H1 (cell line): ENCODE measurements around the gene FIG4. TPM values are rescaled to one million over a fixed set of nuclear protein-coding genes. Genes with fewer than 3 reads are reported as not detected.

Source experiments
- CTCF ChIA-PET: fragments of 300-600 bp; sonication (Branson Sonifier 250); formaldehyde crosslinking; loops from one replicate; lab custom pipeline; 2021; ENCODE audit not compliant: partially characterized antibody; lab: Charles Lee
- POLR2A ChIA-PET: fragments of 300-600 bp; sonication (Branson Sonifier 250); formaldehyde crosslinking; loops from one replicate; lab custom pipeline; 2021; ENCODE audit warnings: inconsistent platforms; ENCODE audit not compliant: partially characterized antibody; lab: Charles Lee
- DNase-seq, 2 experiments: peaks; one replicate each; pipeline versions ENCODE4 v3.0.0 to v3.0.0-alpha.2; 2010 to 2022; ENCODE audit warnings: low spot score in 2 of 2, low read depth in 1 of 2, mixed read lengths in 1 of 2
- FAIRE-seq: peaks from 2 replicates; lab custom pipeline; 2011; peaks lifted over from hg19 to GRCh38; lab: Jason Lieb, UNC
- H2AFZ ChIP-seq: 2 replicates; pipeline ENCODE4 v1.8.1; 2012; ENCODE audit warnings: low read length, inconsistent platforms
- H2AK5ac ChIP-seq: 2 replicates; pipeline ENCODE4 v1.6.1; 2013; ENCODE audit warnings: low read depth, low read length
- H2BK120ac ChIP-seq: replicated peaks from 2 replicates; pipeline ENCODE3; 2013; ENCODE audit warnings: low read depth, low read length, inconsistent platforms
- H2BK12ac ChIP-seq: 2 replicates; pipeline ENCODE4 v1.6.1; 2013; ENCODE audit warnings: low read depth, low read length
- H2BK15ac ChIP-seq: 2 replicates; pipeline ENCODE4 v1.6.1; 2013; ENCODE audit warnings: low read length
- H2BK20ac ChIP-seq: 2 replicates; pipeline ENCODE4 v1.6.1; 2013; ENCODE audit warnings: low read length
- H2BK5ac ChIP-seq: 2 replicates; pipeline ENCODE4 v1.6.1; 2013; ENCODE audit warnings: low read depth, low read length
- H3K14ac ChIP-seq: 2 replicates; pipeline ENCODE4 v1.6.1; 2013; ENCODE audit warnings: inconsistent platforms; ENCODE audit not compliant: insufficient read length
- H3K18ac ChIP-seq: 2 replicates; pipeline ENCODE4 v1.6.1; 2013; ENCODE audit warnings: low read length; ENCODE audit errors: extremely low read depth
- H3K23ac ChIP-seq: 2 replicates; pipeline ENCODE4 v1.6.1; 2013; ENCODE audit warnings: inconsistent platforms; ENCODE audit not compliant: insufficient read length
- H3K23me2 ChIP-seq: 2 replicates; pipeline ENCODE4 v1.6.1; 2013; ENCODE audit warnings: low read depth, low read length
- H3K27ac ChIP-seq: 2 replicates; pipeline ENCODE4 v1.6.1; 2011; ENCODE audit warnings: low read depth, low read length, inconsistent platforms
- H3K27me3 ChIP-seq, 4 experiments: replicated peaks in 1 of 4; 1 replicate in 1 of 4; 2 replicates in 3 of 4; pipeline versions ENCODE4 v1.6.1 to v1.8.1; 2011 to 2013; ENCODE audit warnings: low read length in 3 of 4, mild to moderate bottlenecking in 3 of 4, inconsistent platforms in 2 of 4, mixed read lengths in 2 of 4, moderate library complexity in 1 of 4; ENCODE audit not compliant: control insufficient read depth in 3 of 4, insufficient read depth in 3 of 4; ENCODE audit errors: extremely low read depth in 1 of 4
- H3K36me3 ChIP-seq, 4 experiments: 2 replicates each; pipeline versions ENCODE4 v1.6.1 to v1.8.1; 2011 to 2013; ENCODE audit warnings: mild to moderate bottlenecking in 4 of 4, low read length in 3 of 4, moderate library complexity in 2 of 4, control low read depth in 1 of 4, inconsistent platforms in 1 of 4; ENCODE audit not compliant: insufficient read depth in 4 of 4, control insufficient read depth in 2 of 4
- H3K4ac ChIP-seq: replicated peaks from 2 replicates; pipeline ENCODE3; 2013; ENCODE audit warnings: low read length, low read depth, mixed read lengths, inconsistent platforms; ENCODE audit not compliant: insufficient read length
- H3K4me1 ChIP-seq, 4 experiments: replicated peaks in 1 of 4; 1 replicate in 1 of 4; 2 replicates in 3 of 4; pipeline versions ENCODE4 v1.6.1 to v1.8.1; 2011 to 2013; ENCODE audit warnings: low read length in 3 of 4, inconsistent platforms in 2 of 4, mixed read lengths in 1 of 4; ENCODE audit not compliant: insufficient read depth in 4 of 4, control insufficient read depth in 3 of 4
- H3K4me2 ChIP-seq, 2 experiments: 2 replicates each; pipeline versions ENCODE4 v1.6.1 to v1.8.1; 2011 to 2013; ENCODE audit warnings: low read depth in 2 of 2, low read length in 2 of 2, control low read depth in 1 of 2, inconsistent platforms in 1 of 2, mild to moderate bottlenecking in 1 of 2; ENCODE audit not compliant: insufficient read depth in 1 of 2
- H3K4me3 ChIP-seq, 4 experiments: fragments of 200-600, 300-600 bp in 1 of 4; sonication (generic), shearing (Covaris generic), sonication (Bioruptor Twin) in 1 of 4; 2 replicates each; pipeline versions ENCODE4 v1.5.1 to v1.8.1; 2011 to 2016; ENCODE audit warnings: low read length in 4 of 4, low read depth in 3 of 4, control low read depth in 2 of 4, inconsistent platforms in 2 of 4, mild to moderate bottlenecking in 2 of 4, mixed read lengths in 1 of 4, moderate library complexity in 1 of 4; ENCODE audit not compliant: insufficient read depth in 2 of 4; ENCODE audit errors: extremely low read depth in 1 of 4
- H3K56ac ChIP-seq: replicated peaks from 2 replicates; pipeline ENCODE3; 2013; ENCODE audit warnings: low read depth, mild to moderate bottlenecking, mixed read lengths, low read length, inconsistent platforms; ENCODE audit not compliant: insufficient read length
- H3K79me1 ChIP-seq: 2 replicates; pipeline ENCODE4 v1.6.1; 2013; ENCODE audit warnings: low read depth, low read length, control low read depth
- H3K79me2 ChIP-seq, 2 experiments: 2 replicates each; pipeline versions ENCODE4 v1.6.1 to v1.8.1; 2012 to 2013; ENCODE audit warnings: low read length in 2 of 2, mild to moderate bottlenecking in 2 of 2, inconsistent platforms in 1 of 2; ENCODE audit not compliant: insufficient read depth in 2 of 2, control insufficient read depth in 1 of 2
- H3K9ac ChIP-seq, 4 experiments: replicated peaks in 1 of 4; 1 replicate in 1 of 4; 2 replicates in 3 of 4; pipeline versions ENCODE4 v1.6.1 to v1.8.1; 2011 to 2013; ENCODE audit warnings: low read depth in 3 of 4, low read length in 3 of 4, control low read depth in 2 of 4, mild to moderate bottlenecking in 2 of 4, moderate library complexity in 2 of 4, inconsistent platforms in 1 of 4; ENCODE audit errors: extremely low read depth in 1 of 4
- H3K9me3 ChIP-seq, 2 experiments: 2 replicates each; pipeline versions ENCODE4 v1.6.1 to v1.8.1; 2012 to 2013; ENCODE audit warnings: mild to moderate bottlenecking in 2 of 2, moderate library complexity in 2 of 2, control low read depth in 1 of 2, inconsistent platforms in 1 of 2, low read depth in 1 of 2, low read length in 1 of 2, mixed read lengths in 1 of 2; ENCODE audit not compliant: insufficient read depth in 2 of 2
- H4K20me1 ChIP-seq, 2 experiments: replicated peaks in 1 of 2; 2 replicates each; pipeline versions ENCODE3 to v1.8.1; 2011 to 2013; ENCODE audit warnings: inconsistent platforms in 2 of 2, low read length in 2 of 2, mild to moderate bottlenecking in 1 of 2; ENCODE audit not compliant: insufficient read depth in 2 of 2, control insufficient read depth in 1 of 2
- H4K5ac ChIP-seq: 2 replicates; pipeline ENCODE4 v1.6.1; 2013; ENCODE audit warnings: low read length, low read depth, mixed read lengths, inconsistent platforms; ENCODE audit not compliant: insufficient read length
- H4K8ac ChIP-seq: 2 replicates; pipeline ENCODE4 v1.8.0; 2013; ENCODE audit warnings: mild to moderate bottlenecking, moderate library complexity, low read length, inconsistent platforms; ENCODE audit not compliant: insufficient read depth; ENCODE audit errors: extremely low read depth
- H4K91ac ChIP-seq: replicated peaks from 2 replicates; pipeline ENCODE3; 2013; ENCODE audit warnings: low read length, mixed read lengths, inconsistent platforms; ENCODE audit not compliant: insufficient read length
- CHD1 ChIP-seq: IDR thresholded peaks from 2 replicates; pipeline ENCODE4 v1.6.1; 2012; ENCODE audit warnings: low read depth, low read length, improper control_type of control experiment
- SP1 ChIP-seq: IDR thresholded peaks from 2 replicates; pipeline ENCODE4 v1.6.1; 2011; ENCODE audit warnings: low read depth, low read length
- TAF1 ChIP-seq: IDR thresholded peaks from 2 replicates; pipeline ENCODE4 v1.6.1; 2011; ENCODE audit warnings: mild to moderate bottlenecking, low read depth, low read length
- WGBS, 2 experiments: shearing (Covaris generic) in 1 of 2; methylation state at CpG; one replicate each; pipeline versions ENCODE4 v1.1.6 to v1.1.7; 2013 to 2015; ENCODE audit warnings: low lambda C conversion rate in 2 of 2, mixed read lengths in 2 of 2, inconsistent platforms in 1 of 2, low coverage in 1 of 2, missing lambda C conversion rate in 1 of 2; ENCODE audit not compliant: insufficient replicate concordance in 2 of 2, insufficient coverage in 1 of 2, insufficient read length in 1 of 2; ENCODE audit errors: extremely low coverage in 1 of 2, missing lambda C conversion rate in 1 of 2; 5-methylcytosine and 5-hydroxymethylcytosine counted together
- polyA plus RNA-seq, 7 experiments: library from polyadenylated mRNA; depleted of rRNA in 3 of 7; stranded (reverse) in 5 of 7; unstranded in 2 of 7; fragments of >200 nt in 5 of 7; fragments of 200-250 nt in 2 of 7; gene quantifications; 1 replicate in 5 of 7; 2 replicates in 1 of 7; 4 replicates in 1 of 7; pipeline versions ENCODE4 v1.2.1 to v1.2.3, GENCODE V29; 2011 to 2013; ENCODE audit warnings: missing spikeins in 2 of 7, mixed read lengths in 2 of 7
- total RNA-seq: library from RNA; stranded (reverse); fragmentation: NEBNext Ultra II Directional; extraction: Animal tissue kit (Norgen Biotek cat#: 25700); gene quantifications from 2 replicates; pipeline ENCODE4 v1.2.1, GENCODE V29; 2021

The FIG4 gene
- total and polyA plus RNA-seq, 2 of the 8 experiments (the other 6 are each of a cell fraction or from before 2014, with no cell fraction given): 11.8 to 21.9 TPM

DNA sequence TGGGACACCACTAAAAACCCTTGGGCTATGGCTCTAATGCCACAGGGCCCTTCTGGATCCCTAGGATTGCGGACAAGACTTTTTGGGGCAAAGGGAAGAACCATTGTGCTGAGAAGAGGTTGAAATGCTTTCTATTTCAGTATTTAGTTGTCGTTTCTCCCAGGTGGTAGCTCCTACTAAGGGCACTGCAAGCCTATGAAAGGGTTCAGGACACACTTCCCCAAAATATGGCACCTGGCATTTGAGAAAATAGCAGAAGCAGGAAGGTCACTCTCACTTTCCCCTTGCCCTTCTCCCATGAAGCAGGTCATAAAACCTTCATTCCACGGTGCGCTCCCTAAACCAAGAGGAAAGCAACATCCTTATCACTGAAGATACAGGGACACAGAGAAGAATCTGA lies 161.6 kb downstream of the FIG4 start:
- CTCF ChIA-PET: interaction anchor here (1.1 kb wide), 1 partner anchor 61 kb away, joined by 3 read pairs; no protein-coding TSS in a partner anchor
- no peak for DNase-seq

More for the DNA sequence above, 161.6 kb downstream of the FIG4 start:
- Histone ChIP-seq H2BK5ac (no peak overlapping the region), H2AK5ac (no peak overlapping the region), H3K27me3 (no peaks in the 10 kb centered on the region; a peak in 1 of 7 replicates), H3K4me2 (no peak overlapping the region), H3K4me3 (no peak overlapping the region), H3K9me3 (peaks cover 0 to 3% of the 10 kb centered on the region in 2 experiments; a peak in 1 of 4 replicates), H3K18ac (no peak overlapping the region), H4K91ac (peak overlapping the region; percentile 44), H3K9ac (no peak overlapping the region), H4K8ac (no peak overlapping the region), H2BK20ac (peak overlapping the region; percentile 9; the same call in 1 of the 2 replicates), H3K14ac (no peak overlapping the region), H3K23ac (no peak overlapping the region), H2BK12ac (no peak overlapping the region), H2AFZ (no peak overlapping the region), H3K79me1 (no peaks in the 10 kb centered on the region), H3K4me1 (peaks cover 0 to 6% (median 2%) of the 10 kb centered on the region in 4 experiments; a peak in 2 of 7 replicates), H4K5ac (no peak overlapping the region), H3K4ac (no peak overlapping the region), H4K20me1 (no peaks in the 10 kb centered on the region), H3K36me3 (no peaks in the 10 kb centered on the region), H3K79me2 (no peaks in the 10 kb centered on the region), H3K23me2 (no peaks in the 10 kb centered on the region), H2BK15ac (no peak overlapping the region), H3K56ac (no peak overlapping the region), H3K27ac (no peak overlapping the region), H2BK120ac (no peak overlapping the region)
- no peak for FAIRE-seq
- POLR2A ChIA-PET: interaction anchor here (1.4 kb wide), 1 partner anchor 12 kb away, joined by 4 read pairs; no protein-coding TSS in a partner anchor
- no peak for TF ChIP-seq SP1
- no peak for TF ChIP-seq TAF1
- no peak for TF ChIP-seq CHD1
- WGBS, 2 experiments: 90% methylated on average over 4 of the region's 4 CpGs; no CpG with 5 or more reads in 1 of the 2 experiments
